Psoas muscle (tissue), 8 donors: Measurements from ENCODE around the gene LRRC57. TPM values are rescaled to one million over a fixed set of nuclear protein-coding genes. Genes with fewer than 3 reads are reported as not detected.

Experiments used
- ATAC-seq, 4 donors: fragments of 200-7000 bp; cut with Tn5 transposase; one replicate each; pipeline ENCODE4 v1.9.1; 2020; ENCODE audit warnings: moderate library complexity in 3 of 4, mild to moderate bottlenecking in 2 of 4
- DNase-seq, 2 donors: peaks; one replicate each; pipeline ENCODE4 v3.0.0-alpha.2; 2020
- H3K27ac ChIP-seq: fragments of 200-600 bp; one replicate; pipeline ENCODE4 v1.8.0; 2022
- H3K27me3 ChIP-seq, 3 donors: fragments of 200-600 bp in 1 of 3; one replicate each; pipeline versions ENCODE4 v1.6.1 to v1.8.0; 2013 to 2022; ENCODE audit warnings: low read length in 2 of 3, mild to moderate bottlenecking in 2 of 3, moderate library complexity in 1 of 3; ENCODE audit not compliant: insufficient read depth in 3 of 3
- H3K36me3 ChIP-seq, 2 donors: fragments of 200-600 bp in 1 of 2; one replicate each; pipeline versions ENCODE4 v1.6.1 to v1.8.0; 2013 to 2022; ENCODE audit warnings: low read depth in 1 of 2, mild to moderate bottlenecking in 1 of 2, moderate library complexity in 1 of 2; ENCODE audit not compliant: insufficient read depth in 1 of 2
- H3K4me1 ChIP-seq: fragments of 200-600 bp; one replicate; pipeline ENCODE4 v1.8.0; 2022
- H3K4me3 ChIP-seq: fragments of 200-600 bp; one replicate; pipeline ENCODE4 v1.8.0; 2022; ENCODE audit warnings: mild to moderate bottlenecking
- H3K9me3 ChIP-seq: fragments of 200-600 bp; one replicate; pipeline ENCODE4 v1.8.0; 2022
- CTCF ChIP-seq: fragments of 200-600 bp; IDR thresholded peaks from one replicate; pipeline ENCODE4 v1.8.0; 2022; ENCODE audit warnings: antibody characterized with exemption
- WGBS, 3 donors: extraction: QIAGEN DNeasy Blood & Tissue Kit; methylation state at CpG; one replicate each; pipeline versions ENCODE4 v1.1.6 to v1.1.7; 2013; 5-methylcytosine and 5-hydroxymethylcytosine counted together
- intact Hi-C, 2 donors: fragments of 100-400 bp; cut with DNase I; formaldehyde crosslinking; loops; one replicate each; pipeline versions ENCODE4 v1.11.0 to v1.14.2; 2022
- polyA plus RNA-seq, 3 donors: library from polyadenylated mRNA; stranded (reverse); fragments of 200-250 nt; gene quantifications; one replicate each; pipeline ENCODE4 v1.2.3, GENCODE V29; 2013
- total RNA-seq, 4 donors: library from RNA; stranded (reverse); fragmentation: NEBNext Ultra II Directional in 2 of 4; extraction: Animal tissue kit (Norgen Biotek cat#: 25700) in 2 of 4; gene quantifications; one replicate each; pipeline versions ENCODE4 v1.2.1 to v1.2.4, GENCODE V29; 2021 to 2023
- donor health status: healthy with polysubstance abuse.
- donor health status: DM: no; HTN: no; CAD: no; lungs with moderate emphysema.
- donor health status: Bipolar disorder and iron deficiency.
- donor health status: healthy.
- donor health status: DM: yes; HTN: yes; CAD: no.
- donor health status: DM: no; HTN: no; CAD: no.
- donor health status: DM: no; HTN: no; CAD: no.
- donor health status: DM: yes; HTN: yes; CAD: no.

Gene LRRC57
- total and polyA plus RNA-seq, 7 donors = 3.7 to 16.3 (median 8.3) TPM

- intact Hi-C loops = no loop called here
- H3K4me1 ChIP-seq = peaks cover 12% of the 10 kb centered on the region
- no peaks in the 10 kb centered on the region for H3K27me3 ChIP-seq
- H3K36me3 ChIP-seq = peaks cover 0 to 9% of the 10 kb centered on the region in 2 donors
- WGBS, 3 donors = 83 to 92% (median 91%) methylated on average over 1 of the region's 1 CpG
- H3K9me3 ChIP-seq = no peaks in the 10 kb centered on the region
- no peak overlapping the region for H3K27ac ChIP-seq
- TF ChIP-seq CTCF = no peak
- H3K4me3 ChIP-seq = no peak overlapping the region
- ATAC-seq = no peak
- DNase-seq = no peak
Observed at GRCh38 chr15:42553554-42553953, 5.0 kb upstream of the LRRC57 start.

GRCh38 chr15:42549741-42550392 lies 1.3 kb upstream of the LRRC57 start:
- peaks cover 38% of the 10 kb centered on the region for H3K4me1 ChIP-seq
- H3K27me3 ChIP-seq = no peaks in the 10 kb centered on the region
- no peak for TF ChIP-seq CTCF
- H3K9me3 ChIP-seq = no peaks in the 10 kb centered on the region
- no peak for DNase-seq
- intact Hi-C loops = loop anchor here in 1 of 2 donors (2.0 kb wide), 1 partner anchor 97 kb away; no protein-coding TSS in a partner anchor
- 70 to 74% (median 71%) methylated on average over 12 of the region's 12 CpGs for WGBS, 3 donors
- H3K36me3 ChIP-seq = peaks cover 0 to 20% of the 10 kb centered on the region in 2 donors
- ATAC-seq = no peak
- H3K4me3 ChIP-seq = peak overlapping the region; percentile 80
- no peak overlapping the region for H3K27ac ChIP-seq

- WGBS, 3 donors = 0 to 1% (median 0%) methylated on average over 15 of the region's 15 CpGs
- Histone ChIP-seq H3K27me3 (no peaks in the 10 kb centered on the region), H3K27ac (peak overlapping the region; percentile 88), H3K9me3 (no peaks in the 10 kb centered on the region), H3K36me3 (peaks cover 4 to 28% of the 10 kb centered on the region in 2 donors), H3K4me1 (peaks cover 38% of the 10 kb centered on the region), H3K4me3 (peak overlapping the region; percentile 80)
- DNase-seq (no peak), ATAC-seq (peak; percentile 21 to 44 (median 22))
- no peak for TF ChIP-seq CTCF
- intact Hi-C loops = loop anchor here in 1 of 2 donors (2.0 kb wide), 1 partner anchor 98 kb away; no protein-coding TSS in a partner anchor
Observed at GRCh38 chr15:42549032-42549491, 469 bp upstream of the LRRC57 start.

DNA sequence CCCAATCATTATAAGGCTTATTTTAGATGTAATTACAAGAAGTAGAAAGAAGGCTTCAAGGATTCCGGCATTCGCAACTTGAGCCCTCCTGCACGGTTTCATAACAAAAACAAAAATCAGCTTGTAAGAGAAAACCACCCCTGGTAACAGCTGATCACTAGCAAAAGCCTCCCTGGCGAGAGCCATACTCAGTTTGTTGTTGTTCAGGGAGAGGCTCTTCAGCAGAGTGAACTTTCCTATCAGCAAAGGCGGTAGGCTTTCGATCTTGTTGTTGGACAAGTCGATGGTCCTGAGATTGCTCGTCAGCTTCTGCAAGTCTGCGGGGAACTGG lies 710 bp downstream of the LRRC57 start:
- Histone ChIP-seq H3K27ac (peak overlapping the region; percentile 88), H3K4me1 (peaks cover 38% of the 10 kb centered on the region), H3K36me3 (peaks cover 4 to 39% of the 10 kb centered on the region in 2 donors), H3K9me3 (no peaks in the 10 kb centered on the region), H3K4me3 (peak overlapping the region; percentile 80), H3K27me3 (no peaks in the 10 kb centered on the region)
- no peak for DNase-seq
- 1 to 3% (median 3%) methylated on average over 9 of the region's 9 CpGs for WGBS, 3 donors
- intact Hi-C loops = loop anchor here in 1 of 2 donors (2.0 kb wide), 1 partner anchor 99 kb away; no protein-coding TSS in a partner anchor
- ATAC-seq = peak in 3 of 4 donors; percentile 14 to 22 (median 14)
- TF ChIP-seq CTCF = no peak
